Osteoblast (primary cell): Measurements from ENCODE around the gene CFAP68. TPM values are rescaled to one million over a fixed set of nuclear protein-coding genes. Genes with fewer than 3 reads are reported as not detected.

Experiments used
- DNase-seq: peaks from one replicate; pipeline ENCODE4 v3.0.0; 2011; ENCODE audit warnings: low spot score, mixed read lengths; ENCODE audit not compliant: insufficient read length; ENCODE audit errors: missing footprints
- H2AFZ ChIP-seq: 2 replicates; pipeline ENCODE4 v1.6.0; 2011; ENCODE audit warnings: mild to moderate bottlenecking, low read length
- H3K27ac ChIP-seq: 2 replicates; pipeline ENCODE4 v1.5.1; 2011; ENCODE audit warnings: mild to moderate bottlenecking, low read depth, low read length, moderate library complexity
- H3K27me3 ChIP-seq: 2 replicates; pipeline ENCODE4 v1.6.0; 2012; ENCODE audit warnings: mild to moderate bottlenecking, control low read depth, inconsistent platforms, low read length, moderate library complexity; ENCODE audit not compliant: insufficient read depth
- H3K36me3 ChIP-seq: 2 replicates; pipeline ENCODE4 v1.5.1; 2011; ENCODE audit warnings: mild to moderate bottlenecking, low read length, control low read depth, moderate library complexity; ENCODE audit not compliant: insufficient read depth
- H3K4me1 ChIP-seq: 2 replicates; pipeline ENCODE4 v1.5.1; 2011; ENCODE audit warnings: mild to moderate bottlenecking, low read length, control low read depth, moderate library complexity; ENCODE audit not compliant: insufficient read depth
- H3K4me2 ChIP-seq: 2 replicates; pipeline ENCODE4 v1.6.0; 2011; ENCODE audit warnings: mild to moderate bottlenecking, low read length; ENCODE audit not compliant: insufficient read depth
- H3K4me3 ChIP-seq: fragments of 200-600 bp; sonication (generic); 3 replicates; pipeline ENCODE4 v1.5.1; 2012; ENCODE audit warnings: mild to moderate bottlenecking, low read length, inconsistent platforms; ENCODE audit not compliant: insufficient read depth
- H3K79me2 ChIP-seq: 2 replicates; pipeline ENCODE4 v1.6.0; 2012; ENCODE audit warnings: mild to moderate bottlenecking, low read length, control low read depth, inconsistent platforms; ENCODE audit not compliant: insufficient read depth
- H3K9me3 ChIP-seq: 2 replicates; pipeline ENCODE4 v1.5.1; 2011; ENCODE audit warnings: low read depth, low read length, control low read depth
- H4K20me1 ChIP-seq: 2 replicates; pipeline ENCODE4 v1.6.0; 2012; ENCODE audit warnings: mild to moderate bottlenecking, low read length, control low read depth; ENCODE audit not compliant: insufficient read depth
- total RNA-seq: library from RNA; depleted of rRNA; stranded (reverse); fragments of >200 nt; gene quantifications from 2 replicates; pipeline ENCODE4 v1.2.3, GENCODE V29; 2012
- TF ChIP-seq, protein P1 (sequence below): IDR thresholded peaks from 2 replicates; pipeline ENCODE4 v1.5.1; 2011; ENCODE audit warnings: mild to moderate bottlenecking, low read depth, low read length, moderate library complexity; ENCODE audit errors: extremely low read depth

CFAP68 gene
- total RNA-seq, 1 donor: 8.3 TPM

DNA sequence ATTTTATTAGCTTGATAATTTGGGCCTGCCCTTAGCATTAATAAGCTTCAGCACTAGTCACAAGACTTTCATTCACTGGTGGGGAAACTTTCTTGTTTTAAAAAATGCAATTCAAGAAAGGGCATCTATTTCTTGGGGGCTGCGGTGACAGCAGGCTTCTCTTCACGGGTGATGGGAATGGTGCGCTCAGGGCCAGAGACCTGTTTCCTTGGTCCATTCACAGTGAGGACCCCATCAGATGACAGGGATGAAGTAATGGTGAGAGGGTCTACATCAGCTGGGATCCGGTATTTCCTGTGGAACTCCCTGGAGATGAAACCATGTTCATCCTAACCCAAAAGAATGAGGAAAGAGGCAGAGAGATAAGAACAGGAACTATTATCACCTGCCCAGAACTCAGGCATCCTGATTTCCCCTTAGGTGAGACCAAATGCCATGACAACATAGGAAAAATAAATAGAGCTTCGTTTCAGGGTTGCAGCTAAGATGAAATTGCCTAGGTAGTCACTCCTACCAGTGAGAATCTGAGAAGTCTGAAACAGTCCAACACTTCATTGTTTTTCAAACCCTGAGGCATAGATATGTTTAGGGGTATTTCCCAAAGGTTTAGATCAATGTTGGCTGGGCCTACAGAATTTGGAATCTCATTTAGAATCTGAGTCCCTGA, 29.4 kb downstream of the CFAP68 start:
- peaks cover 38% of the 10 kb centered on the region for H3K4me1 ChIP-seq
- H2AFZ ChIP-seq: no peak overlapping the region
- no peaks in the 10 kb centered on the region for H3K9me3 ChIP-seq
- TF ChIP-seq, protein P1, sequence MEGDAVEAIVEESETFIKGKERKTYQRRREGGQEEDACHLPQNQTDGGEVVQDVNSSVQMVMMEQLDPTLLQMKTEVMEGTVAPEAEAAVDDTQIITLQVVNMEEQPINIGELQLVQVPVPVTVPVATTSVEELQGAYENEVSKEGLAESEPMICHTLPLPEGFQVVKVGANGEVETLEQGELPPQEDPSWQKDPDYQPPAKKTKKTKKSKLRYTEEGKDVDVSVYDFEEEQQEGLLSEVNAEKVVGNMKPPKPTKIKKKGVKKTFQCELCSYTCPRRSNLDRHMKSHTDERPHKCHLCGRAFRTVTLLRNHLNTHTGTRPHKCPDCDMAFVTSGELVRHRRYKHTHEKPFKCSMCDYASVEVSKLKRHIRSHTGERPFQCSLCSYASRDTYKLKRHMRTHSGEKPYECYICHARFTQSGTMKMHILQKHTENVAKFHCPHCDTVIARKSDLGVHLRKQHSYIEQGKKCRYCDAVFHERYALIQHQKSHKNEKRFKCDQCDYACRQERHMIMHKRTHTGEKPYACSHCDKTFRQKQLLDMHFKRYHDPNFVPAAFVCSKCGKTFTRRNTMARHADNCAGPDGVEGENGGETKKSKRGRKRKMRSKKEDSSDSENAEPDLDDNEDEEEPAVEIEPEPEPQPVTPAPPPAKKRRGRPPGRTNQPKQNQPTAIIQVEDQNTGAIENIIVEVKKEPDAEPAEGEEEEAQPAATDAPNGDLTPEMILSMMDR: no peak
- DNase-seq: no peak
- H4K20me1 ChIP-seq: no peaks in the 10 kb centered on the region
- no peak overlapping the region for H3K27ac ChIP-seq
- no peak overlapping the region for H3K4me2 ChIP-seq
- peaks cover 7% of the 10 kb centered on the region for H3K79me2 ChIP-seq
- peaks cover 6% of the 10 kb centered on the region for H3K36me3 ChIP-seq
- H3K27me3 ChIP-seq: no peaks in the 10 kb centered on the region
- no peak overlapping the region for H3K4me3 ChIP-seq

DNA sequence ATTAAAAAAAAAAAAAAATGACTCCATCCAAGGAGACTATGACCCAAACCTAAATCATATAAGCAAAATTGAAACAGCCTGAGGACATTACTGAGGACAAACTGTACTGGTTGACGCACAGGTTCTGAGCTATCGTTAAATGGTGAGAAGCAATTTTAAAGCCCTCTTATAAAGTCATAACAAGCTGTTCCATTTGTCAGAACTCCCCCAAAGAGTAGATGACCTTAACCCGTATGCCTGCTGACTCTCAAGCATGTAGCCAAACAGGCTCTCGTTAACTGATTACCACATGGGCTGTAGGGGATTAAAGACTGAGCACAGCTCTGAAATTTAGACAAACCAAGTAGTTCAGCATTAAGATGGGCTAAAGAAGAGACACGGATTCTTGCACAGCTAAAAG, 30.0 kb downstream of the CFAP68 start:
- H3K9me3 ChIP-seq: no peaks in the 10 kb centered on the region
- H4K20me1 ChIP-seq: no peaks in the 10 kb centered on the region
- H2AFZ ChIP-seq: no peak overlapping the region
- H3K36me3 ChIP-seq: peaks cover 6% of the 10 kb centered on the region
- H3K4me3 ChIP-seq: peak overlapping the region; percentile 68
- DNase-seq: no peak
- H3K27me3 ChIP-seq: no peaks in the 10 kb centered on the region
- H3K27ac ChIP-seq: no peak overlapping the region
- H3K79me2 ChIP-seq: peaks cover 12% of the 10 kb centered on the region
- H3K4me1 ChIP-seq: peaks cover 45% of the 10 kb centered on the region
- TF ChIP-seq, protein P1: no peak
- H3K4me2 ChIP-seq: peak overlapping the region; percentile 88

DNA sequence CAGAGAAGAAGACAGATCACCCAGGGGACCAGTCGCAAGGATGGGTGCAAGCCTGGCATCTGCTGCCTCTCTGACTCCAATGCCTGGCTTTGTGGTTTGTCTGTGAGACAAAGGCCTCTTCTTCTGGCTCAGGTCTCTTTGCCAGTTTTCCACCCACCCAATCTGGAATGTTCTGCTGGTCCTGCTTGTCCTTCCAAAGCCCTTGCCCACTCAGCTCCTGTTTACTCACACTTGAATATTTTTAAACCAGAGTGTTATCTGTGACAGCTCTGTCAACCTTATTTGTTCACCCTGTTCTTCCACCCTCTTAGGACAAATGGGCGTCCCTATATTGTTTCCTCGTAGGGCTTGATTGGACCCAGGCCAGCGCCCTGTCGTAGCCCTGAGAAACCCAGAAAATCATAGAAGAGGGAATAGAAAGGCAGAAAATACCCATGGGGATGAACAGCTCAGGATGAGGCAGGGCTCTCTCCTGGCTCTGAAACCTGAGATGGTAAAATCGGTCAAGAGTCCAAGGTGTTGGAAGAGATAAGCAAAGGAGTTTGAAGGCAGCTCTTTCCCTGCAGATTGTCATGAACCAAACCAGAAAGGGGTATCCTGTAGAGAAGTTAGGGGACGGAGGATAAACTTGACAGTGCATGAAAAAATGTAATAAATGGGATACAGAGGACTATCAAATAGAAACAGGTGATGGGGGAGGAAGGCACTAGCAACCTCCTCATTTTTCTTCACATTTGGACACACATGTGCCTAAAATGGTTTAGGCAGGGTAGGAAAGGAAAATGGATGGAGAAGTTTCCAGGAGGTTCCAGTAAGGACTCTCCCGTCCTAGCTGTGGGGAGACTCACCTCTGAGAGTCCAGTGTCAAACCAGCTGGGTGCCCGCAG, 31.6 kb downstream of the CFAP68 start:
- Histone ChIP-seq H3K79me2 (peaks cover 15% of the 10 kb centered on the region), H2AFZ (no peak overlapping the region), H3K4me3 (peak overlapping the region; percentile 68), H3K27ac (peak overlapping the region; percentile 93), H3K4me2 (peak overlapping the region; percentile 88), H4K20me1 (no peaks in the 10 kb centered on the region), H3K9me3 (no peaks in the 10 kb centered on the region), H3K4me1 (peaks cover 46% of the 10 kb centered on the region), H3K36me3 (peaks cover 6% of the 10 kb centered on the region), H3K27me3 (no peaks in the 10 kb centered on the region)
- TF ChIP-seq, protein P1: no peak
- peak; percentile 69 for DNase-seq
